CD4-positive, CD25-positive, alpha-beta regulatory T cell (primary cell): Measurements from ENCODE around the gene MCC. TPM values are rescaled to one million over a fixed set of nuclear protein-coding genes. Genes with fewer than 3 reads are reported as not detected.

Source experiments
- ATAC-seq, 2 donors: fragments of 150-1000 bp; cut with Tn5 transposase; one replicate each; pipeline ENCODE4 v1.10.0; 2021; ENCODE audit warnings: low read depth in 2 of 2, moderate number of reproducible peaks in 2 of 2, moderate library complexity in 1 of 2
- DNase-seq, 3 donors: peaks; one replicate each; pipeline versions ENCODE4 v3.0.0 to v3.0.0-alpha.2; 2012 to 2022; ENCODE audit warnings: mixed read lengths in 1 of 3
- H3K27ac ChIP-seq: one replicate; pipeline ENCODE4 v1.7.0; 2013; ENCODE audit warnings: mild to moderate bottlenecking, low read length; ENCODE audit not compliant: insufficient read depth, poor library complexity, severe bottlenecking
- H3K27me3 ChIP-seq: one replicate; pipeline ENCODE4 v1.7.0; 2013; ENCODE audit warnings: low read length; ENCODE audit not compliant: control insufficient read depth, insufficient read depth
- H3K36me3 ChIP-seq: one replicate; pipeline ENCODE4 v1.7.0; 2013; ENCODE audit warnings: mild to moderate bottlenecking, low read length, moderate library complexity; ENCODE audit not compliant: control insufficient read depth, insufficient read depth
- H3K4me1 ChIP-seq: 2 replicates; pipeline ENCODE4 v1.7.0; 2013; ENCODE audit warnings: mild to moderate bottlenecking, low read length; ENCODE audit not compliant: insufficient read depth, control insufficient read depth, poor library complexity, severe bottlenecking
- H3K4me3 ChIP-seq: one replicate; pipeline ENCODE4 v1.7.0; 2013; ENCODE audit warnings: low read depth, mild to moderate bottlenecking, low read length, moderate library complexity
- H3K9me3 ChIP-seq, 2 experiments: 1 replicate in 1 of 2; 2 replicates in 1 of 2; pipeline ENCODE4 v1.7.0; 2013; ENCODE audit warnings: low read length in 2 of 2, mild to moderate bottlenecking in 1 of 2, moderate library complexity in 1 of 2; ENCODE audit not compliant: control insufficient read depth in 2 of 2
- H3K27ac Mint-ChIP-seq, 3 donors: one replicate each; pipeline ENCODE4 v1.8.0; 2020 to 2022; ENCODE audit warnings: mild to moderate bottlenecking in 3 of 3, mixed read lengths in 3 of 3, moderate library complexity in 2 of 3
- H3K27me3 Mint-ChIP-seq: one replicate; pipeline ENCODE4 v1.8.0; 2022; ENCODE audit warnings: mild to moderate bottlenecking, mixed read lengths
- H3K36me3 Mint-ChIP-seq: one replicate; pipeline ENCODE4 v1.8.0; 2020; ENCODE audit warnings: mixed read lengths
- H3K4me1 Mint-ChIP-seq, 4 donors: one replicate each; pipeline ENCODE4 v1.8.0; 2020 to 2022; ENCODE audit warnings: mixed read lengths in 4 of 4, mild to moderate bottlenecking in 1 of 4
- H3K4me3 Mint-ChIP-seq, 4 donors: one replicate each; pipeline ENCODE4 v1.8.0; 2020 to 2022; ENCODE audit warnings: mild to moderate bottlenecking in 4 of 4, mixed read lengths in 4 of 4, moderate library complexity in 3 of 4
- H3K9me3 Mint-ChIP-seq, 7 donors: one replicate each; pipeline ENCODE4 v1.8.0; 2020 to 2022; ENCODE audit warnings: mixed read lengths in 7 of 7, mild to moderate bottlenecking in 3 of 7, moderate library complexity in 2 of 7
- polyA plus RNA-seq, 4 donors: library from polyadenylated mRNA; unstranded; fragments of 300-500 nt; fragmentation: Illumina TruSeq; gene quantifications; one replicate each; pipeline ENCODE4 v1.2.3, GENCODE V29; 2021
- total RNA-seq: library from RNA; stranded (reverse); gene quantifications from one replicate; pipeline ENCODE4 v1.2.3, GENCODE V29; 2022

Gene MCC
- total and polyA plus RNA-seq, 5 donors from 2014 or later = 0.47 to 11.1 (median 3.4) TPM

DNA sequence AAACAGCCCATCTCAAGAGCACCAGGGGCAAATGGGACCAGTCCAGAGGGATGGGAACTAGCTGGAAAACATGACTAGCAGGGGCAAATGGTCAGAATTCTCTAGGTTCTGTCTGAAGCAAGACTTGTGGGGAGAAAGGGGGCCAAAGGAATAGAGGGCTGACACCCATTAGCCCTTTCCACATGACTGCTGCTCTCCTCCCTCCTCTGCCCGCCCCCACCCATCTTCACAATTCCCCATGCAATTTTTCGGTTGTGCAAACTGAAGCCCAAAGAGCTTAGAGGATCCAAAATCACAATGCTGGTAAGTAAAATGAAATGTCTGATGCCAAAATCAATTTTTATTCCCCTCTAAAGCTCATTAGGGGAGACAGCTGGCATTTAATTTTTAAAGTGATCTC lies 304.6 kb downstream of the MCC start:
- Histone ChIP-seq H3K4me3 (no peak overlapping the region), H3K9me3 (no peaks in the 10 kb centered on the region), H3K27ac (no peak overlapping the region), H3K36me3 (no peaks in the 10 kb centered on the region), H3K4me1 (no peaks in the 10 kb centered on the region), H3K27me3 (no peaks in the 10 kb centered on the region)
- H3K36me3 Mint-ChIP-seq = no peaks in the 10 kb centered on the region
- DNase-seq = no peak
- H3K27ac Mint-ChIP-seq = no peak overlapping the region
- no peak overlapping the region for H3K4me3 Mint-ChIP-seq
- peaks cover 0 to 2% (median 0%) of the 10 kb centered on the region in 7 donors for H3K9me3 Mint-ChIP-seq
- peaks cover 0 to 4% (median under 1%) of the 10 kb centered on the region in 4 donors for H3K4me1 Mint-ChIP-seq
- no peak for ATAC-seq
- H3K27me3 Mint-ChIP-seq = peaks cover 5% of the 10 kb centered on the region

DNA sequence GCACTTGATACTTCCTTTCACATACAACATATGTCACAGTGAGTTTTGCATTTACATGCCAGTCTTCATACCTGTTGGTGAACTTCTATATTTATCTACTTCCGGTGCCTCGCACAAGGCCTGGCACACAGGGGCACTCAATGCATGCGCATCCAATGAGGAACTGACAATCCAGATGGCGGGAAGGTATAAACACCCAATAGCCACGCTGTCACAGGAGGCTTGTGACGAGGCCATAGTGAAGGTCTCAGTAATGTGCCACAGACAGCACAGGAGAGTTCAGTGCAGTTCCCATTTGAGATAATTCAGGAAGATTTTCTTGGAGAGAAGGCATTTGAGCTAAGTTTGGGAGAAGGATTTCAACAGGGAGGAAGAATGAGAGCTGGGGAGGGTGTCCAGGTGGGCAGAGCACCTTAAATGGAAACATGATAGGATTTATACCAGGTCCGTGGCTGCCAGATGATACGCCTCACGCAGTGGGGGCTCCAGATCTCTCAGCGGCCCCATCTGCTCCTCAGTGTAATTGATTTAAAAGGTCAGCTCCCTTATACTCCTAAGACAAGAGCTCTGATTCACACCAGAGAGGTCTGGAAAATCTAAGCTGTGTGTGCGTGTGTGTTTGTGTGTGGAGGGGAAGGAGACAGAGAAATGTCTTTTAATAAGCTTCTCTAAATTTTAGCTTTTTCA lies 305.5 kb downstream of the MCC start:
- ATAC-seq = no peak
- Mint-ChIP-seq H3K36me3 (no peaks in the 10 kb centered on the region), H3K4me3 (no peak overlapping the region), H3K27ac (no peak overlapping the region), H3K4me1 (peaks cover 0 to 4% (median 2%) of the 10 kb centered on the region in 4 donors), H3K27me3 (peaks cover 7% of the 10 kb centered on the region), H3K9me3 (peaks cover 0 to 2% (median 0%) of the 10 kb centered on the region in 7 donors)
- no peaks in the 10 kb centered on the region for H3K4me1 ChIP-seq
- no peaks in the 10 kb centered on the region for H3K9me3 ChIP-seq
- H3K36me3 ChIP-seq = no peaks in the 10 kb centered on the region
- DNase-seq = no peak
- H3K27me3 ChIP-seq = no peaks in the 10 kb centered on the region
- no peak overlapping the region for H3K4me3 ChIP-seq
- no peak overlapping the region for H3K27ac ChIP-seq

DNA sequence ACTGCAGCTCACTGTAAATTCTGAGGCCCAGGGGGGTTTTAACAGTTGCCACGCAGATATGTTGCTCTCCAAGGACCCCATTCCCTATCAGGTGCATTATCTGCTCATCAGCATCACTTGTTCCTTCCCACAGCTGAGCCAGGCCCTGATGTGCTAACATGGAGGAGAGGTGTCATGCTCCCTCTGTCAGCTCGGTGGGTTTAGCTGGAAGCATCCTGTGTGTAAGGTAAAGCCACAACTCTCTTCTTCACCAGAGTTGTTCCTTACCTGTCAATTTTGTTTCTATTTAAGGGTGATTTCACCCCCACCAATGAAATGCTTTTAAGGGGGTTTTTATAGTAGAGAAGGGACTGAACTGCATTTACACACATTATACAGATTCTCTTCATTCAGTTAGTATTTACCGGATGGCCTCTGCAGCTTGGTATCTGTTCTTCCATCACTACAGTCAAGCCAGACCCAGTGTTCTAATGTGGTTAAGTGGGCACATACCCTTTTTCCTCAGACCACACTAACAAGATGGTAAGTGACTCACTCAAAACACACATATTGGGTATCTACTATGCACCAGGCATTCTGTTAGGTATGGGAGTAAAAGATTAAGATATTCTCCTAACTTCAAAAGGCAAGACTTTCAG lies 306.3 kb downstream of the MCC start:
- DNase-seq (no peak), ATAC-seq (no peak)
- H3K4me1 Mint-ChIP-seq = peaks cover 0 to 4% (median 2%) of the 10 kb centered on the region in 4 donors
- Histone ChIP-seq H3K4me3 (no peak overlapping the region), H3K4me1 (no peaks in the 10 kb centered on the region), H3K27me3 (peaks cover 3% of the 10 kb centered on the region), H3K36me3 (no peaks in the 10 kb centered on the region), H3K9me3 (no peaks in the 10 kb centered on the region), H3K27ac (no peak overlapping the region)
- no peak overlapping the region for H3K27ac Mint-ChIP-seq
- peaks cover 11% of the 10 kb centered on the region for H3K27me3 Mint-ChIP-seq
- no peaks in the 10 kb centered on the region for H3K36me3 Mint-ChIP-seq
- no peak overlapping the region for H3K4me3 Mint-ChIP-seq
- peaks cover 0 to under 1% (median 0%) of the 10 kb centered on the region in 7 donors for H3K9me3 Mint-ChIP-seq

DNA sequence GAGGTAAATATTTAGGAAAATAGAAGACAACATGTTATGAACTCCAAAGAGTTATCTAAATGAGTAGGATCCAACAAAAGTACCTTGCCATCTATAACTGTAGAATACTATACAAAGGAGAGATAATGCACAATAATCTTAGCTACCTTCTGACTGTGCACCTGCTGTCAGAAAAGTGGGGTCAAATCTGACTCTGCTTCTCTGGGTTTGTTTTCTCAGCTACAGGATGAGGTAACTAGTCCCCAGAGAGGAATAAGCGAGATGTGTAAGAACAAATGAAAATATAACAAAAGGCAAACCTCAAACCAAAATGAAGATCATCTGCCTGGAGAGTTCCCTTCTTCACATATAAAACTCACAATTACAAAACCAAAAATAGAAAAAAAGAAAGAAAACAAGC lies 306.8 kb downstream of the MCC start:
- ATAC-seq (no peak), DNase-seq (no peak)
- Mint-ChIP-seq H3K27ac (no peak overlapping the region), H3K4me1 (peaks cover 0 to 4% (median 2%) of the 10 kb centered on the region in 4 donors), H3K4me3 (no peak overlapping the region), H3K36me3 (no peaks in the 10 kb centered on the region), H3K9me3 (no peaks in the 10 kb centered on the region), H3K27me3 (peaks cover 12% of the 10 kb centered on the region)
- Histone ChIP-seq H3K9me3 (no peaks in the 10 kb centered on the region), H3K4me3 (no peak overlapping the region), H3K27ac (no peak overlapping the region), H3K27me3 (peaks cover 3% of the 10 kb centered on the region), H3K36me3 (no peaks in the 10 kb centered on the region), H3K4me1 (no peaks in the 10 kb centered on the region)

DNA sequence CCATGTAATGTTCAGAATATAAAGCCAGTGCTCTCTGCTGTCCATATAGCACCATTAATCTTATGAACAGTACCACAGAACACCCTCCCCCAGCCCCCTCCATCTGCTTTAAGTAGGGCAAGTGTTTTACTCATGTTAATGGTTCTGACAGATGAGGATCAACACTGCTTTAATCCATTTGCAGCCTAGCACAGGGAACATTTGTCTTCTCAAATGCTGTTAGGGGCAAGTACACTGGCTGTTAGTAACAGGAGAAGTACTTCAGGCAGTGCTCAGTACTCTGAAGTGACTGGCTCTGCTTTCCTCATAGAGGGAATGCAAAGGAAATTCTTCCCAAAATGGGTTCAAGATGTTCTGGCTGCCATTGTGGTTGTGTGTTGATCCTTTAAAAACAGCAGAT lies 309.1 kb downstream of the MCC start:
- Mint-ChIP-seq H3K27me3 (peaks cover 12% of the 10 kb centered on the region), H3K27ac (no peak overlapping the region), H3K4me3 (no peak overlapping the region), H3K9me3 (no peaks in the 10 kb centered on the region), H3K36me3 (no peaks in the 10 kb centered on the region), H3K4me1 (peaks cover 0 to 4% (median 2%) of the 10 kb centered on the region in 4 donors)
- Histone ChIP-seq H3K27ac (no peak overlapping the region), H3K27me3 (peaks cover 3% of the 10 kb centered on the region), H3K4me1 (no peaks in the 10 kb centered on the region), H3K36me3 (no peaks in the 10 kb centered on the region), H3K4me3 (no peak overlapping the region), H3K9me3 (no peaks in the 10 kb centered on the region)
- no peak for DNase-seq
- no peak for ATAC-seq

DNA sequence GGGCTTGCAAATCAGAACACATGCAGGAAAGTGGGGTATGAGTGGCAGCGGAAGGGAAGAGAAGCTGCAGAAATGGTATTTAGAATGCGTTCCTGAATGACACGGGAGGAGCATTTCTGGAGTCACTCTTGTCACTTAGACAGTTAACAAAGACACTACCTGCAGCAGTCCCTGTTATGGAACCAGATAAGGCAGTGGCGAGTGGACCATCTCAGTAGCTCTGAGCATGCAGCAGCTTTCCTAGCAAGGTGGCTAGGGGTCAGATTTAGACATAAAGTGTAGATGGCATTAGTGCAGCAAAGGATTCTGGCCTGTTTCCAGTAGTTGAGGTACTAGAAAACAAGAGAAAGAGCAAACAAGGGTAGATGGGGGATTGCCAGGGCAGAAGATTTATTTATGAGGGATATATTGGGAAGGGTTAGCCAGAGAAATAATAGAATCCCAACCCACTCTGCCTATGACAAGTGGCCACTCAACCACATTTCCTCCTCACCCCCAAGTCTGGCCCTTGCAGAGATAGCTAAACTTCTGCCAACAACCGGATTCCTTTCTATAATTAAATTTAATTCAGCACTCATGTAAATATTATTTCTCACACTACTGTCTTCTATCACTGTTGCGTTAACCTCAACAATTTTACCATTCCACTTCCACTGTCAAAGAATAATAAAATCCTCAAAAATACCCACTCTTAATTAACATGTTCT lies 310.0 kb downstream of the MCC start:
- H3K4me3 ChIP-seq = no peak overlapping the region
- no peak for DNase-seq
- ATAC-seq = no peak
- Mint-ChIP-seq H3K27ac (no peak overlapping the region), H3K9me3 (no peaks in the 10 kb centered on the region), H3K36me3 (no peaks in the 10 kb centered on the region), H3K4me1 (peaks cover 0 to 4% (median 2%) of the 10 kb centered on the region in 4 donors), H3K27me3 (peaks cover 12% of the 10 kb centered on the region), H3K4me3 (no peak overlapping the region)
- no peak overlapping the region for H3K27ac ChIP-seq
- peaks cover 3% of the 10 kb centered on the region for H3K27me3 ChIP-seq
- H3K4me1 ChIP-seq = no peaks in the 10 kb centered on the region
- H3K36me3 ChIP-seq = no peaks in the 10 kb centered on the region
- no peaks in the 10 kb centered on the region for H3K9me3 ChIP-seq

DNA sequence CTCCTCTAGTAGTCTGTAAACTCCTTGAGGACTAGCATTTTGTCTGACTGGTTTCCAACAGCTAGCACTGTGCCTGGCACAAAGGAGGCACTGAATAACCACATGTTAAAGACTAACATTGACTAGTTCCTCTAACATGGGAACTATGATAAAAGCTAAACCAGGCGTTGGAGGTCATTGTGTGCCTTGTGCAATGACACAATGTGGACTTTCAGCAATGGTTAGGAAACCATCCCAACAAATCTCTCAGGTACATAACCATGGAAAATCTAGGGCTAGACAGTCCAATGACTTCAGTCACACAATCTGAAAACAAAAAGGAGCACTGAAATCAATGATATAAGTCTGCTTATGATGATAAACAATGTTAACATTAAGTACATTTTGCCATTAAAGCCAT lies 311.0 kb downstream of the MCC start:
- no peaks in the 10 kb centered on the region for H3K36me3 ChIP-seq
- Mint-ChIP-seq H3K4me3 (no peak overlapping the region), H3K27me3 (peaks cover 12% of the 10 kb centered on the region), H3K9me3 (no peaks in the 10 kb centered on the region), H3K27ac (peak overlapping the region in 1 of 3 donors; percentile 12), H3K4me1 (peaks cover 0 to 4% (median 0%) of the 10 kb centered on the region in 4 donors), H3K36me3 (no peaks in the 10 kb centered on the region)
- H3K9me3 ChIP-seq = no peaks in the 10 kb centered on the region
- H3K27ac ChIP-seq = no peak overlapping the region
- DNase-seq (no peak), ATAC-seq (no peak)
- H3K4me1 ChIP-seq = no peaks in the 10 kb centered on the region
- peaks cover 3% of the 10 kb centered on the region for H3K27me3 ChIP-seq
- H3K4me3 ChIP-seq = no peak overlapping the region
